IPS DF 4.7 (cell line): ENCODE data around the gene PIK3R3.

Source experiments
- DNase-seq: peaks from one replicate; pipeline ENCODE4 v3.0.0-alpha.2; 2013; ENCODE audit warnings: low spot score; ENCODE audit errors: extremely low read depth

The PIK3R3 gene

GRCh38 chr1:46027788-46028573 is 104.4 kb downstream of the PIK3R3 start:
- no peak for DNase-seq

GRCh38 chr1:46026531-46026930 is 105.9 kb downstream of the PIK3R3 start:
- DNase-seq, result no peak

DNA sequence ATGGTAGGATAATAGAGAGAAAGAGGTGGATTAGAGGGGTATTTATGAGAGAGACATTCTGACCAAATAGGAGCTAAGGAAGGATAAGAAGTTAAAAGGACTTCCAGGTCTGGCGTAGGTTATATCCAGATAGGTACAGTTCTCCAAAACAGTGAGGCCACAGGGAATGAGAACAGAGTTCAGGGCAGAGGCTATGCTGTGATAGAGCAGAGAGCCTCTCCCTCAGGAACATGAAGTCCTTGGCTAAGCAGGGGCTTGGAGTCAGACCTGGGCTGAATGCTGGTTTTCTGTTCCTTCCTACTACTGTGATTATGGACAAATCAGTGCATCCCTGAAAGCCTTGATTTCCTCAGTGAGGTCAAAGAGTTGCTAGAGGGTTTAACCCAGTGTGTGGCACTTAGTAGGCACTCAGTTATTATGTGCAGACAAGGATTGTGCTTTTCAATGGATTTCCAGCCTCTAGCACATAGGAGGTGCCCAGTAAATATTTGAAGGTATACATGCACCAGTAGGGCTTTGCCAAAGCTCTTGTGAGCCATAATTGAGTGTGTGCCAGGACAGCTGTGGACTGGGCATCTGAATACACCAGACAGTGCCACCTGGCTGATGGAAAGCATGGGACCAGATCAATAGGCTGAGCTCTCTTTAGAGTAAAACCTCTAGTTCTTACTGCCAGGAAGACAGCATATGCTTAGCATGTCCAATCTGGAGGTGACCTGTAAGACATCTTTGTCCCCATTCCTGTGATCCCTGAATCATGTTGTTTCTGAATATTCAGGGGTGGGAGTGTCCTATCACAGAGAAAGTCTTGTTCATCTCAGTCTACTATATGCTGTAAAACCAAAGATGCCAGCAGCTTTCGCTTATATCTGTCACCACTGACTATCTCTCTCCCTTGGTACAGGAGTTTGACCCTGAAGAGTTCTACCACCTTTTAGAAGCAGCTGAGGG is 111.1 kb downstream of the PIK3R3 start:
- DNase-seq, result no peak

- no peak for DNase-seq
These were observed 112.4 kb downstream of the PIK3R3 start for GRCh38 chr1:46020010-46020409.

DNA sequence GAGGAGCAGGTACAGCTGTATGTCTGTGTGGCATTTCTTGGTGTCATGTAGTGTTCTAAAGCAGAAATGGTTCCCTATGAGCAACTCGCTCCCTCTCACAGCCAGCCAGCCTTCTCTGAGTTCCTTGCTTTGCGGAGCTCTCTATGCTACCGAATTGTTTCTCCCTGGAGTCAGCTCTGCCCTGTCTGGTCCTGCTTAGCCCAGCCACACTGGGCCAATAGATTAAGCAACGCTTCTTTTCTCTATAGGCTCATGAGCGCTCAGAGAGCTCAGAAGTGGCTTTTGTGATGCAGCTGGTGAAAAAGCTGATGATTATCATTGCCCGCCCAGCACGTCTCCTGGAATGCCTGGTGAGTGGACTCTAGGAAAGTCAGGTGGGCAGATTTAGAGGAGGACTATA is 113.1 kb downstream of the PIK3R3 start:
- DNase-seq, result no peak

- DNase-seq, result no peak
These were observed 114.4 kb downstream of the PIK3R3 start for GRCh38 chr1:46017876-46018503.

- no peak for DNase-seq
These were observed 118.8 kb downstream of the PIK3R3 start for GRCh38 chr1:46013581-46013980.

DNA sequence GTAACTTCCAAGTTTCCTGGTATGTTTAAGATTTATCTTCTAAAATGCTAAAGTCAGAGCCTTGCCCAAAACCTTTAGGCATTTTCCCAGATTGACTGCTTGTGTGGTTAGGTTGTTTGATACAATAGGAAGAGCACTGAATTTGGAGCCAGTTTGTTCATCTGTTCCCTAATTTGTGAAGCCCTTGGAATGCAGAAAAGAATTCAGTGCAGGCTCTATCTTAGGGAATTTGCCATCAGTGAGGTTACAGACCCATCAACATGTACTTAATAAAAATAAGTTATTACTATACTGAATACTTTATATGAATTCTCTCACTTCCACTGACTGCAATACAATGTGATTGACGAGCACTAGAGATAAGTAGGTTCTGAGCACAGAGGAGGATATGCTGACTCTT is 120.2 kb downstream of the PIK3R3 start:
- DNase-seq, result no peak

- no peak for DNase-seq
These were observed 121.2 kb downstream of the PIK3R3 start for GRCh38 chr1:46011121-46011695.

DNA sequence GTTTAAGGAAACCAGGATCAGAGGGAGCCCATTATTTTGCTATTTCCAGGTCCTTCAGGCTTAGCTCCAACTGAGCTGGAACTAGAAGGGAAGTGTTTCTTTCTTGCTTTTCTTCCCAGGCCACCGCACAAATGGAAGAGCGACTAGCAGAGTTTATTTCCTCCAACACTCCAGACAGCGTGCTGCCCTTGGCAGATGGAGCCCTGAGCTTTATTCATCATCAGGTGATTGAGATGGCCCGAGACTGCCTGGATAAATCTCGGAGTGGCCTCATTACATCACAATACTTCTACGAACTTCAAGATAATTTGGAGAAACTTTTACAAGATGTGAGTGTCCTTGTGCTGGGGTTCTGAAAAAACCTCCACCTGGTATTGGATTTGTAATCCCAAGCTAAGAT is 121.8 kb downstream of the PIK3R3 start:
- no peak for DNase-seq

DNA sequence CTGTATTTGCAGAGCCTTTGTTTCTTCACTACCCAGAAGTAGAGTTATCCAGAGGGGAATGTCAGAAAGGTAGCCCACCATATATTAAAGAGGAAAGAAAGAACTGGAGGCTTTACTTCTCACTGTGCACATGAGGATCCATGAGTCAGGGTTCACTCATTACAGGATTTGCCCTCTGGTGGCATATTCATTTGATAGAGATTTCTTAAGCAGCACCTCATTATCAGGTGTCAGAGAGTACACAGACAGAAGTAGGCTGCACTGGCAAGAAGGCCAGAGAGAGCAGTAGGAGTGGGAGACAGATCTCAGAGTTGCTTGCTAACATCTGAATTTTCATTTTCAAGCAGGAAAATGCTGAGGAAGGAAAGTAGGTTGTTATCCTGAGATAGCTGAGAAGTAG is 123.8 kb downstream of the PIK3R3 start:
- DNase-seq, result no peak

DNA sequence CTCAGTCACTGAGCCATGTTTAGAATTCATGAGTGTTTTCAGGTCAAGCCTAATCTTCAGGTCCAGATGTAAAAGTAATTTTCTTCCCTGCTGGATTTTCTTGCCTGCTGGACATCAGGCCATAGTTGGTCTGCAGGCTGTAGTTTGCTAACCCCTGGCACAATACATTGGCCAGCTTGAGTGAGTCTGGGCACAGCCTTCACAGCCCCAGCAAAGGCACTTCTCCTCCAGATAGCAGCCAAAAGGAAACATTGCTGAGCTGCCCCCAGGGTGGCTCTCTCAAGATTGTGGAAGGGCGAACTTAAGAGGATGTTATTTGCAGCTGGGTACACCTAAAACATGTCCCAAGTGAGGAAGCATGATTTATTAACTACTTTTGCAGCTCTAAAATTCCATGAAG is 126.8 kb downstream of the PIK3R3 start:
- DNase-seq, result no peak

DNA sequence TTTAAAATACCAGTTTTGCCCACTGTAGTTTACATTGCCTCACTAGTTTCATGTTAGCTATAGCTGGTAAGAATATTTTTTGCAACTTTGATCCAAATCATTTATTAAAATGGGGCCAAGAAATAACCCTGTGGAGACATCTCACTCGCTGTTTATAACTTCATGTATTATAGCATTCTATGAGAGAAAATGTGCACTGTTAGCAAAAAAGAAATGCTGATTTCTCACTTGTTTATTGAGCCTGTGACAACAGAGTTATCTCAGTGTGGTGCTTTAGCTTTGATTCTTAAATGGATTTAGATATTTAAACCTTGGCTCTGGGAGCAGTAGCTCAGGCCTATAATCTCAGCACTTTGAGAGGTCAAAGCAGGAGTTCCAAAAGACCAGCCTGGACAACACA is 127.9 kb downstream of the PIK3R3 start:
- no peak for DNase-seq

- no peak for DNase-seq
These were observed 129.1 kb downstream of the PIK3R3 start for GRCh38 chr1:46003315-46003714.

DNA sequence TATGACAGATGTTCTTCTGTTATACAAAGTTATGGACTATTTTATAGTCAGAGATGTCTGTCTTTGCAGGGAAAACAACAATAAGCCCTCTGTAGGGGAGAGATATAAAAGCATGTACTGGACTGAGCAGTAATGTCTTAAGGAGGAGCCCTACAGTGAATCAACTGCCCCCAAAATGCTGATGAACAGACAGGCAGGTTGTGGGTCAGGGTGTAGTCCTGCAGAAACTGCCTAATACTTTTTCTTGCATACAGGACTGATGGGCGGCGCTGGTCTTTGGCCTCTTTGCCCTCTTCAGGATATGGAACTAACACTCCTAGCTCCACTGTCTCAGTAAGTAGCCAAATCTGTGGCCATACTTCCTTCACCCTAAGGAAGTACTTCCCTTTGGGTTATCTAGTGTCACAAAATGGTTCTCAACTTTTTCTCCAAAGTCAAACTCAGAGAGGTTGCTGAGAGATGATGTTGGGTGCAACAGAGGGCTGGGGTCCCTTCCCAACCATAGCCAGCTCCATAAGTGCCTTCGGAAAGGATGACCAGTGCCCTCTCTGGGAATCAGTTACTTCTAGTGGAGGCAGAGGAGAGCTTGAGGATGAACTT is 129.8 kb downstream of the PIK3R3 start:
- no peak for DNase-seq

- DNase-seq, result no peak
These were observed 131.2 kb downstream of the PIK3R3 start for GRCh38 chr1:46001081-46001785.

DNA sequence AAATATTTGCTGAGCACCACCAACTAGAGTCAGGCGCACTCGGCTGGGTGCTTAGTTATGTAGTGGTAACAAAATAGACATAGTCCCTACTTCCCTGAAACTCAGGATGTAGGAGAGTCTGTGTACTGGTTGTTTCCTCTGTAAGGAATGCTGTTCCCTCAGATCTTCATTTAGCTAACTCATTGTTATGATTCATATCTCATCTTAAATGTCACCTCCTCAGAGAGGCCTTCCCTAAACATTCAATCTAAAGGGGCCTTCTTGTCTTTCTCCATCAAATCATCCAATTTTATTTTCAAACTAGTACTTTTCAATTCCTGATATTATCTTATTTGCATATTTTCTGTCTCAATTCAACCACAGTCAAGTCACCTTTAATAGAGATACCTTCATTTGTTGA is 132.9 kb downstream of the PIK3R3 start:
- no peak for DNase-seq

- no peak for DNase-seq
These were observed 134.3 kb downstream of the PIK3R3 start for GRCh38 chr1:45998020-45998617.

DNA sequence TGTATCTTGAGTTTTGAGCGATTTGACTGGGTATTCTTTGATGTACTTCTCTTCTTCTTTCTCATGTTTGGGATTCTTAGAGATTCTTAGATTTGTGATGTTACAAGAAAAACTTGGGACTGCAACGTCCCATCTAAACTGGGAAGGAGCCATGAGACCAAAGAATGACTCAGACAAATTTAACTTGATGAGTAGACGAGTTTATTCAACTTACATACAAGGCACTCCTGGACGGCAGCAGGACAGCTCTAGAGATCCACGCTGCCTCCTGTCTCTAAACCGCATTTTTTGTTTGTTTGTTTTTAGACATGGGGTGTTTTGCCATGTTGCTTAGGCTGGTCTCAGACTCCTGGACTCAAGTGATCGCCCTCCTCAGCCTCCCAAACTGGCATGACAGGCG is 137.1 kb downstream of the PIK3R3 start:
- DNase-seq, result no peak

- no peak for DNase-seq
These were observed 138.0 kb downstream of the PIK3R3 start for GRCh38 chr1:45994423-45994822.
